Measurements from ENCODE around the gene GPC6. TPM values are rescaled to one million over a fixed set of nuclear protein-coding genes. Genes with fewer than 3 reads are reported as not detected.

The GPC6 gene
- total and polyA plus RNA-seq, 2 donors (not counting 3 experiments of a cell fraction or from before 2014, with no cell fraction given): 0.01 TPM; not detected in 1

- DNase-seq (ENCODE audit: low read depth, low spot score): no peak
- no peaks in the 10 kb centered on the region for H3K27me3 ChIP-seq (ENCODE audit: control insufficient read depth in 2 of 2, insufficient read depth in 2 of 2, low read length in 2 of 2)
- peaks cover 2% of the 10 kb centered on the region for H3K9me3 ChIP-seq (replicated peaks; ENCODE audit: control insufficient read depth, insufficient read depth, low read length)
- intact Hi-C loops (cut with micrococcal nuclease) (no loop called here), dilution Hi-C loops (cut with MboI; ENCODE audit: extremely low pct_ligation_motif_present, low sequenced_read_pairs) (no loop called here)
- H3K27ac ChIP-seq (ENCODE audit: insufficient read depth, low read depth, low read length): no peak overlapping the region
- no peak overlapping the region for H3K4me2 ChIP-seq (ENCODE audit: insufficient read depth, low read length)
- TF ChIP-seq MYC (IDR thresholded peaks at IDR 0.05; ENCODE audit: low read depth, low read length) (no peak), EZH2 (IDR thresholded peaks at IDR 0.05; ENCODE audit: borderline replicate concordance, low read depth, low read length, severe bottlenecking) (no peak), FOS (IDR thresholded peaks at IDR 0.05; ENCODE audit: borderline replicate concordance, insufficient read depth, low read length) (no peak), GATA2 (IDR thresholded peaks at IDR 0.05; ENCODE audit: insufficient read depth, insufficient read length, low read depth, low read length) (no peak), POLR2AphosphoS5 (IDR thresholded peaks at IDR 0.05; ENCODE audit: insufficient read depth, low read depth, low read length) (no peak), CTCF (IDR thresholded peaks at IDR 0.05; ENCODE audit: extremely low read depth in 1 of 2, insufficient read depth in 1 of 2, low read depth in 1 of 2, low read length in 2 of 2) (no peak), MAX (IDR thresholded peaks at IDR 0.05; ENCODE audit: insufficient read depth, insufficient read length) (no peak), JUN (IDR thresholded peaks at IDR 0.05; ENCODE audit: borderline replicate concordance, insufficient read depth, insufficient read length, low read depth) (no peak), POLR2A (IDR thresholded peaks at IDR 0.05; ENCODE audit: low read depth, low read length) (no peak)
- no peaks in the 10 kb centered on the region for H3K9me1 ChIP-seq (replicated peaks; ENCODE audit: control insufficient read depth, extremely low read depth, insufficient read depth, low read length)
- no peak for FAIRE-seq
- H3K79me2 ChIP-seq (ENCODE audit: control insufficient read depth, insufficient read depth, low read length): no peaks in the 10 kb centered on the region
- BruUV-seq (replicated peaks): no TSS peak
- H3K9ac ChIP-seq (replicated peaks; ENCODE audit: extremely low read depth, insufficient read depth, low read length): no peak overlapping the region
- no peaks in the 10 kb centered on the region for H3K36me3 ChIP-seq (ENCODE audit: control insufficient read depth in 2 of 2, extremely low read depth in 1 of 2, insufficient read depth in 2 of 2, low read length in 2 of 2)
- H3K4me1 ChIP-seq (ENCODE audit: control insufficient read depth, extremely low read depth, insufficient read depth, low read length): no peaks in the 10 kb centered on the region
- H4K20me1 ChIP-seq (replicated peaks; ENCODE audit: control insufficient read depth, extremely low read depth, insufficient read depth, low read length): no peaks in the 10 kb centered on the region
- ChIA-PET POLR2A (no interaction called here), CTCF (no interaction called here)
- H2AFZ ChIP-seq (ENCODE audit: low read depth, low read length): no peak overlapping the region
- H3K4me3 ChIP-seq (replicated peaks in 1 of 3; ENCODE audit: insufficient read depth in 1 of 3, low read depth in 1 of 3, low read length in 3 of 3): no peak overlapping the region
Measured at GRCh38 chr13:93521307-93521706, 294.7 kb downstream of the GPC6 start.

Data from endothelial cell of umbilical vein (primary cell).